ENCODE data around the gene LRRC42. TPM values are rescaled to one million over a fixed set of nuclear protein-coding genes. Genes with fewer than 3 reads are reported as not detected.

Gene LRRC42
- 18.0 TPM for total RNA-seq
- long read RNA-seq, transcript LRRC42-203 (9 exons, 2,037 nt), result minor isoform, 21 of 66 reads
- long read RNA-seq, transcript LRRC42-201 (8 exons, 1,727 nt), result major isoform, 28 of 66 reads
- long read RNA-seq, partial matches to known transcripts, result 2 of 66 reads
- long read RNA-seq, other reads (novel, unspliced or antisense), result 15 of 66 reads

- no peak for DNase-seq (ENCODE audit: low spot score)
Measured at GRCh38 chr1:53946252-53947171, at the start of gene LRRC42. TSS of gene LRRC42 (plus strand) at chr1:53946350. CDS start at chr1:53952000, 5,650 bp downstream.

GRCh38 chr1:53896635-53897229, 49.4 kb upstream of the LRRC42 start:
- no peak for DNase-seq (ENCODE audit: low spot score)

- DNase-seq (ENCODE audit: low spot score), result no peak
Measured at GRCh38 chr1:53899206-53899628, 46.9 kb upstream of the LRRC42 start.

- no peak for DNase-seq (ENCODE audit: low spot score)
Measured at GRCh38 chr1:53899708-53900107, 46.4 kb upstream of the LRRC42 start.

GRCh38 chr1:53902235-53903138, 43.7 kb upstream of the LRRC42 start:
- DNase-seq (ENCODE audit: low spot score), result no peak

- no peak for DNase-seq (ENCODE audit: low spot score)
Measured at GRCh38 chr1:53905509-53905908, 40.6 kb upstream of the LRRC42 start.

GRCh38 chr1:53906121-53906520, 40.0 kb upstream of the LRRC42 start:
- DNase-seq (ENCODE audit: low spot score), result no peak

- no peak for DNase-seq (ENCODE audit: low spot score)
Measured at GRCh38 chr1:53909946-53910345, 36.2 kb upstream of the LRRC42 start.

- DNase-seq (ENCODE audit: low spot score), result no peak
Measured at GRCh38 chr1:53911442-53911841, 34.7 kb upstream of the LRRC42 start.

- no peak for DNase-seq (ENCODE audit: low spot score)
Measured at GRCh38 chr1:53913352-53914033, 32.7 kb upstream of the LRRC42 start.

- DNase-seq (ENCODE audit: low spot score), result no peak
Measured at GRCh38 chr1:53918343-53918742, 27.8 kb upstream of the LRRC42 start.

- DNase-seq (ENCODE audit: low spot score), result no peak
Measured at GRCh38 chr1:53919675-53920066, 26.5 kb upstream of the LRRC42 start.

GRCh38 chr1:53927376-53927881, 18.7 kb upstream of the LRRC42 start:
- no peak for DNase-seq (ENCODE audit: low spot score)

- DNase-seq (ENCODE audit: low spot score), result no peak
Measured at GRCh38 chr1:53929246-53929960, 16.7 kb upstream of the LRRC42 start.

- DNase-seq (ENCODE audit: low spot score), result no peak
Measured at GRCh38 chr1:53930932-53931331, 15.2 kb upstream of the LRRC42 start.

- no peak for DNase-seq (ENCODE audit: low spot score)
Measured at GRCh38 chr1:53931523-53931922, 14.6 kb upstream of the LRRC42 start.

GRCh38 chr1:53934170-53934765, 11.9 kb upstream of the LRRC42 start:
- no peak for DNase-seq (ENCODE audit: low spot score)

- DNase-seq (ENCODE audit: low spot score), result no peak
Measured at GRCh38 chr1:53936430-53936829, 9.7 kb upstream of the LRRC42 start.

GRCh38 chr1:53938136-53938830, 7.9 kb upstream of the LRRC42 start:
- DNase-seq (ENCODE audit: low spot score), result no peak
